ENCODE data around the gene MEGF11. TPM values are rescaled to one million over a fixed set of nuclear protein-coding genes. Genes with fewer than 3 reads are reported as not detected.

MEGF11 gene
- polyA plus RNA-seq, 6 donors from 2014 or later, result 1.00 TPM; not detected in 5

GRCh38 chr15:66040211-66040892 lies 213.2 kb downstream of the MEGF11 start:
- ATAC-seq (ENCODE audit: low read depth in 2 of 2) (no peak), DNase-seq (no peak)
- Mint-ChIP-seq H3K4me1 (no peaks in the 10 kb centered on the region), H3K9me3 (peaks cover 0 to 5% (median 0%) of the 10 kb centered on the region in 7 donors), H3K27me3 (peaks cover 25 to 38% (median 33%) of the 10 kb centered on the region in 3 donors), H3K4me3 (no peak overlapping the region), H3K36me3 (no peaks in the 10 kb centered on the region), H3K27ac (no peak overlapping the region)

- Mint-ChIP-seq H3K9me3 (no peaks in the 10 kb centered on the region), H3K4me3 (no peak overlapping the region), H3K27me3 (peaks cover 26 to 38% (median 33%) of the 10 kb centered on the region in 3 donors), H3K36me3 (no peaks in the 10 kb centered on the region), H3K4me1 (no peaks in the 10 kb centered on the region), H3K27ac (peak overlapping the region in 1 of 6 donors; percentile 51)
- DNase-seq, result no peak
- ATAC-seq (ENCODE audit: low read depth in 2 of 2), result no peak
Observed at GRCh38 chr15:66039117-66039871, 214.3 kb downstream of the MEGF11 start.

- H3K4me3 Mint-ChIP-seq, result no peak overlapping the region
- H3K27ac Mint-ChIP-seq, result no peak overlapping the region
- DNase-seq (no peak), ATAC-seq (ENCODE audit: low read depth in 2 of 2) (no peak)
- no peaks in the 10 kb centered on the region for H3K36me3 Mint-ChIP-seq
- no peaks in the 10 kb centered on the region for H3K4me1 Mint-ChIP-seq
- H3K9me3 Mint-ChIP-seq, result peaks cover 0 to 4% (median 0%) of the 10 kb centered on the region in 7 donors
- peaks cover 23 to 44% (median 29%) of the 10 kb centered on the region in 3 donors for H3K27me3 Mint-ChIP-seq
Observed at GRCh38 chr15:66038387-66039116, 215.0 kb downstream of the MEGF11 start.

GRCh38 chr15:66036859-66037258 lies 216.7 kb downstream of the MEGF11 start:
- DNase-seq, result no peak
- Mint-ChIP-seq H3K27me3 (peaks cover 23 to 51% (median 35%) of the 10 kb centered on the region in 3 donors), H3K36me3 (peaks cover 5 to 9% of the 10 kb centered on the region in 2 donors), H3K4me3 (no peak overlapping the region), H3K4me1 (no peaks in the 10 kb centered on the region), H3K9me3 (peaks cover 3 to 14% (median 7%) of the 10 kb centered on the region in 7 donors), H3K27ac (peak overlapping the region in 1 of 6 donors; percentile 69)
- ATAC-seq (ENCODE audit: low read depth in 2 of 2), result no peak

GRCh38 chr15:66035901-66036300 lies 217.6 kb downstream of the MEGF11 start:
- H3K4me3 Mint-ChIP-seq, result no peak overlapping the region
- no peaks in the 10 kb centered on the region for H3K4me1 Mint-ChIP-seq
- ATAC-seq (ENCODE audit: low read depth in 2 of 2) (no peak), DNase-seq (no peak)
- peaks cover 5 to 18% of the 10 kb centered on the region in 2 donors for H3K36me3 Mint-ChIP-seq
- peaks cover 7 to 22% (median 10%) of the 10 kb centered on the region in 7 donors for H3K9me3 Mint-ChIP-seq
- no peak overlapping the region for H3K27ac Mint-ChIP-seq
- H3K27me3 Mint-ChIP-seq, result peaks cover 20 to 51% (median 42%) of the 10 kb centered on the region in 3 donors

GRCh38 chr15:66033143-66033542 lies 220.4 kb downstream of the MEGF11 start:
- Mint-ChIP-seq H3K4me1 (no peaks in the 10 kb centered on the region), H3K4me3 (no peak overlapping the region), H3K9me3 (peaks cover 7 to 22% (median 10%) of the 10 kb centered on the region in 7 donors), H3K27me3 (peaks cover 13 to 41% (median 29%) of the 10 kb centered on the region in 3 donors), H3K36me3 (peaks cover 5 to 18% of the 10 kb centered on the region in 2 donors), H3K27ac (no peak overlapping the region)
- ATAC-seq (ENCODE audit: low read depth in 2 of 2), result no peak
- DNase-seq, result no peak

GRCh38 chr15:66032006-66032405 lies 221.5 kb downstream of the MEGF11 start:
- Mint-ChIP-seq H3K9me3 (peaks cover 7 to 22% (median 10%) of the 10 kb centered on the region in 7 donors), H3K27ac (no peak overlapping the region), H3K27me3 (peaks cover 13 to 45% (median 32%) of the 10 kb centered on the region in 3 donors), H3K36me3 (peaks cover 5 to 18% of the 10 kb centered on the region in 2 donors), H3K4me3 (no peak overlapping the region), H3K4me1 (no peaks in the 10 kb centered on the region)
- DNase-seq (no peak), ATAC-seq (ENCODE audit: low read depth in 2 of 2) (no peak)

GRCh38 chr15:66030650-66031049 lies 222.9 kb downstream of the MEGF11 start:
- peaks cover 13 to 39% (median 28%) of the 10 kb centered on the region in 3 donors for H3K27me3 Mint-ChIP-seq
- ATAC-seq (ENCODE audit: low read depth in 2 of 2), result no peak
- peaks cover 7 to 22% (median 10%) of the 10 kb centered on the region in 7 donors for H3K9me3 Mint-ChIP-seq
- H3K4me1 Mint-ChIP-seq, result no peaks in the 10 kb centered on the region
- no peak overlapping the region for H3K27ac Mint-ChIP-seq
- no peak overlapping the region for H3K4me3 Mint-ChIP-seq
- DNase-seq, result no peak
- peaks cover 5 to 18% of the 10 kb centered on the region in 2 donors for H3K36me3 Mint-ChIP-seq

- DNase-seq (no peak), ATAC-seq (ENCODE audit: low read depth in 2 of 2) (no peak)
- Mint-ChIP-seq H3K4me1 (no peaks in the 10 kb centered on the region), H3K4me3 (no peak overlapping the region), H3K9me3 (peaks cover 7 to 22% (median 10%) of the 10 kb centered on the region in 7 donors), H3K36me3 (peaks cover 5 to 18% of the 10 kb centered on the region in 2 donors), H3K27ac (peak overlapping the region in 1 of 6 donors; percentile 66), H3K27me3 (peaks cover 18 to 49% (median 34%) of the 10 kb centered on the region in 3 donors)
Observed at GRCh38 chr15:66029650-66030049, 223.9 kb downstream of the MEGF11 start.

- H3K4me1 Mint-ChIP-seq, result no peaks in the 10 kb centered on the region
- peaks cover 1 to 14% of the 10 kb centered on the region in 2 donors for H3K36me3 Mint-ChIP-seq
- H3K9me3 Mint-ChIP-seq, result peaks cover 4 to 12% (median 10%) of the 10 kb centered on the region in 7 donors
- peaks cover 21 to 42% (median 34%) of the 10 kb centered on the region in 3 donors for H3K27me3 Mint-ChIP-seq
- H3K27ac Mint-ChIP-seq, result peak overlapping the region in 1 of 6 donors; percentile 25
- no peak for DNase-seq
- no peak for ATAC-seq (ENCODE audit: low read depth in 2 of 2)
- no peak overlapping the region for H3K4me3 Mint-ChIP-seq
Observed at GRCh38 chr15:66027268-66027805, 226.2 kb downstream of the MEGF11 start.

GRCh38 chr15:66025972-66026371 lies 227.6 kb downstream of the MEGF11 start:
- no peak overlapping the region for H3K4me3 Mint-ChIP-seq
- H3K4me1 Mint-ChIP-seq, result no peaks in the 10 kb centered on the region
- DNase-seq, result no peak
- H3K9me3 Mint-ChIP-seq, result no peaks in the 10 kb centered on the region
- H3K27me3 Mint-ChIP-seq, result peaks cover 17 to 39% (median 31%) of the 10 kb centered on the region in 3 donors
- ATAC-seq (ENCODE audit: low read depth in 2 of 2), result no peak
- H3K27ac Mint-ChIP-seq, result no peak overlapping the region
- H3K36me3 Mint-ChIP-seq, result peaks cover 0 to under 1% of the 10 kb centered on the region in 2 donors

GRCh38 chr15:66025015-66025452 lies 228.5 kb downstream of the MEGF11 start:
- H3K4me1 Mint-ChIP-seq, result no peaks in the 10 kb centered on the region
- H3K4me3 Mint-ChIP-seq, result no peak overlapping the region
- DNase-seq (no peak), ATAC-seq (ENCODE audit: low read depth in 2 of 2) (no peak)
- no peaks in the 10 kb centered on the region for H3K36me3 Mint-ChIP-seq
- H3K27me3 Mint-ChIP-seq, result peaks cover 14 to 33% (median 30%) of the 10 kb centered on the region in 3 donors
- no peak overlapping the region for H3K27ac Mint-ChIP-seq
- no peaks in the 10 kb centered on the region for H3K9me3 Mint-ChIP-seq

- no peaks in the 10 kb centered on the region for H3K4me1 Mint-ChIP-seq
- peaks cover 12 to 26% (median 26%) of the 10 kb centered on the region in 3 donors for H3K27me3 Mint-ChIP-seq
- ATAC-seq (ENCODE audit: low read depth in 2 of 2) (no peak), DNase-seq (no peak)
- H3K9me3 Mint-ChIP-seq, result no peaks in the 10 kb centered on the region
- H3K27ac Mint-ChIP-seq, result no peak overlapping the region
- no peak overlapping the region for H3K4me3 Mint-ChIP-seq
- H3K36me3 Mint-ChIP-seq, result no peaks in the 10 kb centered on the region
Observed at GRCh38 chr15:66024116-66024515, 229.4 kb downstream of the MEGF11 start.
